Heart right ventricle (tissue), 16 donors: Measurements from ENCODE around the gene SERPINA10. TPM values are rescaled to one million over a fixed set of nuclear protein-coding genes. Genes with fewer than 3 reads are reported as not detected.

Source experiments
- ATAC-seq, 8 donors: fragments of 200-7000 bp; cut with Tn5 transposase; one replicate each; pipeline ENCODE4 v1.9.1; 2020; ENCODE audit warnings: mild to moderate bottlenecking in 8 of 8, moderate library complexity in 8 of 8, moderate number of reproducible peaks in 1 of 8
- DNase-seq, 2 donors: peaks; one replicate each; pipeline ENCODE4 v3.0.0-alpha.2; 2020
- H3K27ac ChIP-seq, 10 donors: fragments of 200-600 bp; sonication (generic) in 2 of 10; one replicate each; pipeline versions ENCODE4 v1.5.0 to v1.8.0; 2020 to 2022; ENCODE audit warnings: mild to moderate bottlenecking in 3 of 10
- H3K27me3 ChIP-seq, 7 donors: fragments of 200-600 bp; one replicate each; pipeline ENCODE4 v1.8.0; 2021 to 2022; ENCODE audit warnings: mild to moderate bottlenecking in 2 of 7
- H3K36me3 ChIP-seq, 9 donors: fragments of 200-600 bp; sonication (generic) in 1 of 9; one replicate each; pipeline versions ENCODE4 v1.5.0 to v1.8.0; 2020 to 2022; ENCODE audit warnings: mild to moderate bottlenecking in 2 of 9
- H3K4me1 ChIP-seq, 9 donors: fragments of 200-600 bp; sonication (generic) in 1 of 9; one replicate each; pipeline versions ENCODE4 v1.5.0 to v1.8.0; 2020 to 2022; ENCODE audit warnings: mild to moderate bottlenecking in 4 of 9
- H3K4me3 ChIP-seq, 10 donors: fragments of 200-600 bp; sonication (generic) in 2 of 10; one replicate each; pipeline versions ENCODE4 v1.5.0 to v1.8.0; 2020 to 2022; ENCODE audit warnings: mild to moderate bottlenecking in 7 of 10, moderate library complexity in 2 of 10
- H3K9me3 ChIP-seq, 11 donors: fragments of 200-600 bp in 10 of 11; sonication (generic) in 2 of 11; one replicate each; pipeline versions ENCODE4 v1.5.0 to v1.8.0; 2013 to 2022; ENCODE audit warnings: mild to moderate bottlenecking in 2 of 11, control low read depth in 1 of 11, moderate library complexity in 1 of 11
- CTCF ChIP-seq, 9 donors: fragments of 200-600 bp; sonication (generic) in 2 of 9; IDR thresholded peaks; one replicate each; pipeline versions ENCODE4 v1.5.0 to v1.8.0; 2021 to 2022; ENCODE audit warnings: antibody characterized with exemption in 9 of 9, mild to moderate bottlenecking in 5 of 9, moderate library complexity in 1 of 9
- WGBS, 2 donors: extraction: QIAGEN DNeasy Blood & Tissue Kit; methylation state at CpG; one replicate each; pipeline ENCODE4 v1.1.7; 2013; ENCODE audit warnings: inconsistent platforms in 1 of 2; 5-methylcytosine and 5-hydroxymethylcytosine counted together
- intact Hi-C, 10 donors: fragments of 100-400 bp; cut with DNase I; formaldehyde crosslinking; loops; one replicate each; pipeline versions ENCODE4 v1.11.1 to v1.14.2; 2022
- polyA plus RNA-seq, 2 donors: library from polyadenylated mRNA; stranded (reverse); fragments of 200-250 nt; gene quantifications; one replicate each; pipeline ENCODE4 v1.2.3, GENCODE V29; 2013
- total RNA-seq, 10 donors: library from RNA; stranded (reverse); fragmentation: NEBNext Ultra II Directional in 3 of 10; extraction: Animal tissue kit (Norgen Biotek cat#: 25700) in 3 of 10; gene quantifications; one replicate each; pipeline versions ENCODE4 v1.2.1 to v1.2.4, GENCODE V29; 2021 to 2023
- donor health status: Arrhythmogenic right ventricular cardiomyopathy.
- donor health status: ischemic (EF 13 %, LVEDD 7.1; RV severe dilation, severe dysfunction).
- donor health status: healthy with polysubstance abuse.
- donor health status: DM: no; HTN: yes; CAD: no.
- donor health status: DM: no; HTN: no; CAD: no.
- donor health status: ischemic (EF 25% LVEDD 6.9; RV normal size, moderate dysfunction).
- donor health status: ischemic (EF 25% LVEDD 5.7; RV mildly dilated, moderate dysfunction).
- donor health status: healthy.
- donor health status: DM: yes; HTN: yes; CAD: no.
- donor health status: Ischemic cardiomyopathy.
- donor health status: ischemic (EF 35%, LVEDD 5.7; RV mildly dilated, moderate dysfunction).
- donor health status: nonischemic (EF 11% LVEDD 7.7; RV severe dilation, severe dysfunction).
- donor health status: DM: yes; HTN: yes; CAD: no.
- donor health status: PGD.
- donor health status: ischemic (EF 29% LVEDD 5.4; RV normal size, mild dysfunction).
- donor health status: nonischemic (EF 23%, LVEDD 6.1; RV moderate dilation, normal function).

Gene SERPINA10
- total and polyA plus RNA-seq, 12 donors: not detected

GRCh38 chr14:94329857-94330256 is 36.8 kb upstream of the SERPINA10 start:
- WGBS, 2 donors: 84 to 89% methylated on average over 4 of the region's 4 CpGs
- no peak overlapping the region for H3K4me3 ChIP-seq
- H3K27me3 ChIP-seq: peaks cover 0 to 8% (median 4%) of the 10 kb centered on the region in 7 donors
- intact Hi-C loops: no loop called here
- no peaks in the 10 kb centered on the region for H3K4me1 ChIP-seq
- peaks cover 0 to 6% (median 0%) of the 10 kb centered on the region in 11 donors for H3K9me3 ChIP-seq
- no peaks in the 10 kb centered on the region for H3K36me3 ChIP-seq
- no peak overlapping the region for H3K27ac ChIP-seq
- ATAC-seq (no peak), DNase-seq (no peak)
- no peak for TF ChIP-seq CTCF (IDR thresholded peaks at IDR 0.05)

DNA sequence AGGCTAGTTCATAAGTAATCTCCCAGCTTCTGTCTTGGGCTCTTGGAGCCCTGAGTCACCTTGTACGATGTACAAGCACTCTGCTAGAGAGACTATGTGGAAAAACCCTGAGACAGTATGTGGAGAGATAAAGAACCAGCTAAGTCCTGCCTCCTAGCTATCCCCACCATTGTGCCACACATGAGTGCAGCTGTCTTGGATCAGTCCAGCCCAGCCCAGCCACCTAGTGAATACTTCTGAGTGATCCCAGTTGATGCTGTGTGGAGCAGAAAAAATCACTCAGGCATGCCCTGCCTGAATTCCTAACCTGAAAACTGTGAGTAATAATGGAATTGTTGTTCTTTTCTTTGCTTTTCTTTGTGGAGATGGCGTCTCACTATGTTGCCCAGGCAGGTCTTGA is 35.1 kb upstream of the SERPINA10 start:
- intact Hi-C loops: no loop called here
- DNase-seq (no peak), ATAC-seq (no peak)
- H3K4me1 ChIP-seq: no peaks in the 10 kb centered on the region
- no peak overlapping the region for H3K4me3 ChIP-seq
- WGBS, 2 donors: 74 to 75% methylated on average over 2 of the region's 2 CpGs
- H3K9me3 ChIP-seq: peaks cover 0 to 6% (median 0%) of the 10 kb centered on the region in 11 donors
- H3K36me3 ChIP-seq: no peaks in the 10 kb centered on the region
- no peak for TF ChIP-seq CTCF (IDR thresholded peaks at IDR 0.05)
- peaks cover 0 to 9% (median 0%) of the 10 kb centered on the region in 7 donors for H3K27me3 ChIP-seq
- no peak overlapping the region for H3K27ac ChIP-seq

DNA sequence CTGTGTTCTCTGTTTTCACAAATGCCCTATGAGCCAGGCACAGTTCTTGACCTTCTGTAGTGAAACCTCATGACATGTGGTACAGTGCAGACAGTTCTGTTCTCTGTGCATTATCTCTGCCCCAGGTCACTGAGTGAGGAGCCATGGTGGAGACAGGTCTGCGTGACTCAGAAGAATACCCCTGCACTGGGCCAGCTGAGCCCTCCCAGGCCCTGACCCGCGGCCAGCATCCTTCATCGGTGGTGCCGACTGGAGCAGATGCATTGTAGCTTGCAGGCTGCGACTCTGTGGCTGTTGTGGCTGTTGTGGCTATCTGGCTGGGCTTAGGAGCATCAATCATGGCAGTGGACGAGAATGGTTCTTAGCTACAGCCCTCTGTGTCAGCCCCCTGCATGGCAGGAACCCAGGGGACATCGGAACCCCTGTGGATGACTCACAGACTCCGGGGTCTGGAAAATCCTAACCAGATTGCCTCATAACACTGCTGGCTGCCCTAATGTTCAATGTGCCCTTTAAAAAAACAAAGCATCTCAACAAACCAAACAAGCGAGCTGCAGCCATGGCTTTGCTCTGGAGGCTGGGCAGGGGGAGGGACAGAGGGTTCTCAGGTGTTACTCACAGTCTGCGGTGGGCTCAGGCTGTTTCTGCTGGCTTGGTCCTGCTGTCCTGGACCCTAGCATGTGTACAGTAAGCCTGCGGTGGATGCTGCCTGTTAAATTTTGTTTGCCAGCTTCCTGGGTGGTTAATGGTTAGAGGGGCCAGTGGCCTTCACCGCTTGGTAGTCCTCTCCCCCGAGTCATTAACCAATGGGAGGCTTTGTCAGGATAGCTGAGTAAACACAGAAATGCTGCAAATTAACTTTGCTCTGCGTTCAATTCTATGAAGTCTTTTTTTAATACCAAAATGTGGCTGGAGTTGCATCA is 29.8 kb upstream of the SERPINA10 start, which contains the start of gene SERPINA6:
Gene SERPINA6 (minus strand): TSS at position 689 of the 923 bp plus-strand sequence. CDS start 8,688 bp downstream, outside the sequence.
- no peak for TF ChIP-seq CTCF (IDR thresholded peaks at IDR 0.05)
- 72 to 73% methylated on average over 15 of the region's 15 CpGs for WGBS, 2 donors
- ATAC-seq (peak in 1 of 8 donors; percentile 35), DNase-seq (no peak)
- H3K9me3 ChIP-seq: peaks cover 0 to 12% (median 0%) of the 10 kb centered on the region in 11 donors
- no peaks in the 10 kb centered on the region for H3K36me3 ChIP-seq
- H3K27ac ChIP-seq: no peak within 1 kb of the TSS
- H3K4me3 ChIP-seq: no peak within 1 kb of the TSS
- peaks cover 0 to 9% (median 0%) of the 10 kb centered on the region in 7 donors for H3K27me3 ChIP-seq
- intact Hi-C loops: no loop called here
- H3K4me1 ChIP-seq: no peaks in the 10 kb centered on the region

GRCh38 chr14:94321421-94322271 is 28.6 kb upstream of the SERPINA10 start:
- H3K4me1 ChIP-seq: no peaks in the 10 kb centered on the region
- DNase-seq (no peak), ATAC-seq (peak in 1 of 8 donors; percentile 38)
- H3K27ac ChIP-seq: no peak overlapping the region
- no peak for TF ChIP-seq CTCF (IDR thresholded peaks at IDR 0.05)
- intact Hi-C loops: no loop called here
- H3K27me3 ChIP-seq: peaks cover 0 to 9% (median 0%) of the 10 kb centered on the region in 7 donors
- WGBS, 2 donors: 76 to 79% methylated on average over 5 of the region's 5 CpGs
- peaks cover 0 to 10% (median 0%) of the 10 kb centered on the region in 11 donors for H3K9me3 ChIP-seq
- H3K36me3 ChIP-seq: no peaks in the 10 kb centered on the region
- no peak overlapping the region for H3K4me3 ChIP-seq
